GM21526 (cell line): ENCODE results near the gene NXT1.
"Not testable (repeated sequence)": the region's sequence is repeated elsewhere in the genome, so short reads cannot be mapped to it uniquely, and the experiment has no call there.

Experiments used
- ATAC-seq: cut with Tn5 transposase; IDR thresholded peaks from one replicate; pipeline ENCODE4 v1.9.1; 2021; ENCODE audit warnings: moderate library complexity; ENCODE audit not compliant: unreplicated experiment, low FRiP score

NXT1 gene

GRCh38 chr20:23327617-23328333, 22.8 kb upstream of the NXT1 start:
- no peak for ATAC-seq

DNA sequence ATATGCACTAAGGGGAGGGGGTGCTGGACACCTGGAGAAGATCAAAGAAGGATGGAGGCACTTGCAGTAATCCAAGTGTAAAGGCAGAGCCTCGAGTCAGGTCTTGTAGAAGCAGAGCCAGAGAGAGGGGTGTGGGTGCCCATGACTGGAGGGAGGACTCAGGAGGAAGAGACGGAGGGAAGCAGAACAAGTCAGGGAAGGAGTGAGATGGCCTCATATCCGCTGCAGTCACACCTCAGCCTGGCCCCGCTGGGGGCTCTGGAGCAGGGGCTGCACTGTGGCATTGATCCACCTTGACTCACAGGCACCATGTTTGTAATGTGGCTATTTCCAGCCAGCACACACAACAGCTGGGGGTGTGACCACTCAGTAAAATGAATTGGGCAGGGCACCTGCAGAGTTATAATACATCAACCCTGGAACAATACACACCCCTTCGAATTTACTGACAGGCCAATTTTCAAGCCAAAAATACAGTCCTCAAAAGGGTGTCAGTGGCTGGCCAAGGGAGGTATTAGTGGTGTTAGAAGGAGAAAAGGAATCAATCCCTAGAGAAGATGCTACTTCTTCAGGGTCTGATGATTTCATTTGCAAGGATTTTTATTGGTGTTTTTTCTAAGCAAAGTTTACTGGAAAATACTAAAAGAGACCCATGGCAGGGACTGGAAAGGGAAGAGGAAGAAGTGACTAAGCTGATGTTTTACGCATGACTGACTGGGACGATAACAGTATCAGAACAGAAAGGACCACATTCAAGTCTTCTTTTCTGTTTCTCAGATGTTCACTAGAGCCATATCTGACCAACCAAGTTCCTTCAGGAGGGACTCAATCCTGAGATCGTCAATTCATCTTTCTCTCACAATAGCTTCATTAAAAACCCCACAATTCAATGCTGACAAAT, 18.9 kb upstream of the NXT1 start:
- no peak for ATAC-seq

- ATAC-seq = no peak
Measured at GRCh38 chr20:23332467-23332866, 18.1 kb upstream of the NXT1 start.

GRCh38 chr20:23334111-23334510, 16.5 kb upstream of the NXT1 start:
- no peak for ATAC-seq

GRCh38 chr20:23335521-23335920, 15.1 kb upstream of the NXT1 start:
- no peak for ATAC-seq

DNA sequence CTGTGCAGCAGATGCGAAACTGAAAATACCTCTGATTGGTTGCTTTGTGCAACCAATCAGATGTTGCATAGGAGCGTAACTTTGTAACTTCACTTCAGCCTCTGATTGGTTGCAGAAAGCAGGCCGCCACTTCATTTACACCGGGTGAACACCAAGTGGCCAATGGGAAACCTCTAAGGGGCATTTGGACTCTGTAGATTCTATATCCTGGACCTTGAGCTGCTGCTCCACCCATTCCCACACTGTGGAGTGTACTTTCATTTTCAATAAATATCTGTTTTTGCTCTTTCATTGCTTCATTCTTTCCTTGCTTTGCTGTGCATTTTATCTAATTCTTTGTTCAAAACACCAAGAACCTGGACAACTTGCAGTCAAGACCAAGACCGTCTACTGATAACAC, 14.1 kb upstream of the NXT1 start:
- no peak for ATAC-seq

DNA sequence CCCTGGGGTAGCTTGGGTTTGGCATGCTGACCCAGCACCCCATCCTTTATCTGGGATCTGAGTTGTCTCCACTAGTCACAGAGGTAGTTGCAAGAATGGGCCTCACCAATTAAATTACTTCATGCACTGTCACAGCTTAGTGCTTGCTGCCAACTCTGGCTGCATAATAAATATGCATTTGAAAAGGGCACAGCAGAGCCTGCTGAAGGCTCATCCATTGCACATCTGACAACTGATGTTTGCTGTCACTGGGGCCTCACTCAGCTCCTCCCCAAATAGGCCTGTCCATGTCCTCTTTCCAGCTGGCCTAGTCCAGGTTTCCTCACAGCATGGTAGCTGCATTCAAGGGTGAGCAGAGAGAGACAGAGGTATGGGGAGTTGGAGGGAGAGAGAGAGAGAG, 13.3 kb upstream of the NXT1 start:
- ATAC-seq = no peak

- no peak for ATAC-seq
Measured at GRCh38 chr20:23339986-23340385, 10.6 kb upstream of the NXT1 start.

DNA sequence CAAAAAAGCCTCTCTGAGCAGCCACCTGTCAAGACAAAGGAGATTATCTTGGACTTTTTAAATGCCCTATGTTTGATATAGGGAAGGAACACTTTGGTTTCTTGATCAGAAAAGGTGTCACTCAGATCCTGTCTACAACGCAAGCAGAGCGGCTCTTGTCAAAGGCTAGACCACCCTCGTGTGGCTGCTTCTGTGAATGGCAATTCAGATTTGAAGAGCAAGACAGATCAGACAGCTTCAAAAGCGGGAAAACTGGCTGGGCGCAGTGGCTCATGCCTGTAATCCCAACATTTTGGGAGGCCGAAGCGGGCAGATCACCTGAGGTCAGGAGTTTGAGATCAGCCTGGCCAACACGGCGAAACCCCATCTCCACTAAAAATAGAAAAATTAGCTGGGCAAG, 10.1 kb upstream of the NXT1 start:
- ATAC-seq = no peak

GRCh38 chr20:23341073-23341472, 9.5 kb upstream of the NXT1 start:
- ATAC-seq = peak; percentile 52

DNA sequence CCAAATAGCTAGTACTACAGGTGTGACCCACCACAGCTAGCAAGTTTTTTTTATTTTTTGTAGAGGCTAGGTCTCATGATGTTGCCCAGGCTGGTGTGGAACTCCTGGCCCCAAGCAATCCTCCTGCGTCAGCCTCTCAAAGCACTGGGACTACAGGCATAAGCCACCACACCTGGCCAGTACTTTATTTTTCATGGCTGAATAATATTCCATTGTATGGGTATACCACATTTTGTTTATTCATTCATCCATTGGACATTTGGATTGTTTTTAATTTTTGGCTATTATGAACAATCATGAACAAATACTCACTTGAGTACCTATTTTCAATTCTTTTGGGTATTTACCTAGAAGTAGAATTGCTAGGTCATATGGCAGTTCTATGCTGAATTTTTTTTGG, 7.0 kb upstream of the NXT1 start:
- no peak for ATAC-seq

DNA sequence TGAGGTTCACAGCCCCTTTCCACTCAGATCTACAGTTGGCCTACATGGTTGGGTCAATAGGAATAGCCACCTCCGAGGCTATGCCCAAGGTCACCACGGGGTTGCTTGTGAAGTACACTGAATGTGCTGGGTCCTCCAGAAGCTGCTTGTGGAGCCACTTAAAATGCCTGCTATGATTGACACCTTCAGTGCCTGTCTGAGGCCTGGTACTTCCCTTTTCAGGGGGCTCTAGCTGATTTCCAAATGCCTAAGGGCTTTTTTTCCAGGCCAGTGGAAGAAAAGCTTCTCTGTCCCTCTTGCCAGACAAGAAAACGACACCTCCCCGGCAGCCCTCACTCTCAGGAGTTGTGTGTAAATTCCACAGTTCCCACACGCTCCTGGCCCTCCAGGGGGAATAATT, 6.3 kb upstream of the NXT1 start:
- ATAC-seq = no peak

- no peak for ATAC-seq
Measured at GRCh38 chr20:23346002-23346401, 4.6 kb upstream of the NXT1 start.

DNA sequence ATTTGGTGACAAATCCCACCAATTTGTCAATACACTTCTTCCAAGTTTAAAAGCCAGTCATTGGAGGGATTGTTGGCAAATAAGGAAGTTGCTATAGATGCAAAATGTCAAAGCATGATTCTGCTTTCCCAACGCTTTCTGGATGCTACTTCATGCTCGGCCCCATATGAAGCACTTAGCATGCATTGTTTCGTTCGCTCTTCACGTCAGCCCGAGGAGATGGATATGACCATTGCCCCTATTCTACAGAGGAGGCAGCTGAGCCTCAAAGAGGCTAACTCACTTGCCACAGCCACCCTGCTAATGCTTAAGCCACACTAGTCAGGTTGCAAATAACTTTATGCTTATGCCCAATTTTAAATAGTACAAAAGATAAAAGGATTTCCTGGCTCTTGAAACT, 2.8 kb upstream of the NXT1 start:
- ATAC-seq = no peak

DNA sequence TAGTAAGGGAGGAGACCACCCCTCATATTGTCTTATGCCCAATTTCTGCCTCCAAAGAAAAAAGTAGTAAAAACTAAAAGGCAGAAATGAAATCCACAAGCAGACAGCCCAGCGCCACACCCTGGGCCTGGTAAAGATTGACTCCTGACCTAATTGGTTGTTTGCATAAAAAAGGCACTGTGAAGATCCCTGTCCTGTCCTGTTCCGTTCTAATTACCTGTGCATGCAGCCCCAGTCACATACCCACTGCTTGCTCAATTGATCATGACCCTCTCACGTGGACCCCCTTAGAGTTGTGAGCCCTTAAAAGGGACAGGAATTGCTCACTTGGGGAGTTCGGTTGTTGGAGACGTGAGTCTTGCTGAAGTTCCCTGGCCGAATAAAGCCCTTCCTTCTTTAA, 2.1 kb upstream of the NXT1 start:
- ATAC-seq = not testable (repeated sequence)

- ATAC-seq = peak; percentile 31
Measured at GRCh38 chr20:23349338-23350195, 1.0 kb upstream of the NXT1 start.

- ATAC-seq = peak; percentile 20
Measured at GRCh38 chr20:23350904-23351838, 580 bp downstream of the NXT1 start.

GRCh38 chr20:23356203-23356602, 5.6 kb downstream of the NXT1 start:
- no peak for ATAC-seq

DNA sequence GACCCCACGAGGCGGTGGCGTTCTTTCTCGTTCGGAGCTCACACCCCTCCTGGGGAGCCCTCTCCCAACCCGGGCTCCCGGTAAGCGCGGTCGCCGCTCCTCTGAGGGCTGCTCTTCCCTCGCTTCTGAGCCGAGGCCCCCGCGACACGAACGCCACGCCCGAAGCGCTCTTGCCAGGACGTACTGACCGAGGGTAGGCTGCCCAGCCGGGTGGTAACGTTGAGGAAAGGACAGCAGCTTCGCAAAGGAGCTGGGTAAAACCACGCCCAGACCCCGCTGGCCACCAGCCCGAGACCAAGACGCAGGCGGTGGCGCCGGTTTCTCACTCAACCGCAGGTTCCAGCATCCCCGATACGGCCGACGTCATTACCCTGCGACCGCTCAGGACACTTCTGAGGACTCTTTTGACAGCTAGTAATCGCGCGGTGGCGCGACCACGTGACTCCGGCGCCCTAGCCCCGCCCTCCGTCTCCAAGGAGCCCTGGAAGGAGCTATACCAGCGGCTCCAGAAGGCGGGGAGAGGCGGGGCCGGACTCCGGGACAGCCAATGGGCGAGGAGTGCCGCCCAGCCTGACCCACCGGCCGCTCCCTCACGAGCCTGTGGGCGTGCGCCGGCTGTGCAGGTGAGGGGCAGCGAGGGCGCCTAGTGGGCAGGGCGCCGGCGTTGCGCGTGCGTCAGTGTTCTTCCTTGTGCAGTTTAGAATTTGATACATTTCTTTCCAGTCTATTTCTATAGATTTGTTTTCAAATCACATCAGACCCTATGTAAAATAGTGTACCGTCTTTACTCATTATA, 7.4 kb downstream of the NXT1 start:
- ATAC-seq = peak; percentile 74
